Measurements from ENCODE around the gene RBM45. TPM values are rescaled to one million over a fixed set of nuclear protein-coding genes. Genes with fewer than 3 reads are reported as not detected.

The RBM45 gene
- total RNA-seq, 1 donor from 2014 or later: 5.1 TPM

DNA sequence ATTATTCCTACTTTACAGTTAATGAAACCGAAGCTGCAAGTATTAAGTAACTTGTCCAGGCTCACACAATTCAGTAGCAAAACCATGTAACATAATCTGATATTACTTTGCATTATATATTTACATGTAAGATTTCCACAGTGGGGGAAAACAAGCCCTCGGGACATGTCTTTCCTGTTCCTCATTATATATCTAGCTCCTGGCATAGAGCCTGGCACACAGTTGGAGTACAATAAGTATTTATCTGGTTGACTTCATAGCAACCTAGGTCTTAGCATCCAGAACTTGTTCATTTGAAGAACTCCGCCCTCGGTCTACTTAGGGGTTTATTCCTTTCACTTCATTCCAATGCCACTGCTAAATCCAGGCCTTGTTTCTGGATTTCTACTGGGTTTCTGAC, 1.6 kb upstream of the RBM45 start:
- Histone ChIP-seq H3K4me3 (no peak overlapping the region), H3K36me3 (no peaks in the 10 kb centered on the region), H3K27ac (replicated peaks) (no peak overlapping the region), H3K4me1 (peaks cover 19% of the 10 kb centered on the region), H3K9me3 (replicated peaks) (no peaks in the 10 kb centered on the region), H3K27me3 (ENCODE audit: low read depth) (no peaks in the 10 kb centered on the region)
- TF ChIP-seq, protein P1, sequence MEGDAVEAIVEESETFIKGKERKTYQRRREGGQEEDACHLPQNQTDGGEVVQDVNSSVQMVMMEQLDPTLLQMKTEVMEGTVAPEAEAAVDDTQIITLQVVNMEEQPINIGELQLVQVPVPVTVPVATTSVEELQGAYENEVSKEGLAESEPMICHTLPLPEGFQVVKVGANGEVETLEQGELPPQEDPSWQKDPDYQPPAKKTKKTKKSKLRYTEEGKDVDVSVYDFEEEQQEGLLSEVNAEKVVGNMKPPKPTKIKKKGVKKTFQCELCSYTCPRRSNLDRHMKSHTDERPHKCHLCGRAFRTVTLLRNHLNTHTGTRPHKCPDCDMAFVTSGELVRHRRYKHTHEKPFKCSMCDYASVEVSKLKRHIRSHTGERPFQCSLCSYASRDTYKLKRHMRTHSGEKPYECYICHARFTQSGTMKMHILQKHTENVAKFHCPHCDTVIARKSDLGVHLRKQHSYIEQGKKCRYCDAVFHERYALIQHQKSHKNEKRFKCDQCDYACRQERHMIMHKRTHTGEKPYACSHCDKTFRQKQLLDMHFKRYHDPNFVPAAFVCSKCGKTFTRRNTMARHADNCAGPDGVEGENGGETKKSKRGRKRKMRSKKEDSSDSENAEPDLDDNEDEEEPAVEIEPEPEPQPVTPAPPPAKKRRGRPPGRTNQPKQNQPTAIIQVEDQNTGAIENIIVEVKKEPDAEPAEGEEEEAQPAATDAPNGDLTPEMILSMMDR (IDR thresholded peaks at IDR 0.05; ENCODE audit: borderline replicate concordance): no peak
- intact Hi-C loops (cut with micrococcal nuclease): no loop called here
- no peak for DNase-seq

DNA sequence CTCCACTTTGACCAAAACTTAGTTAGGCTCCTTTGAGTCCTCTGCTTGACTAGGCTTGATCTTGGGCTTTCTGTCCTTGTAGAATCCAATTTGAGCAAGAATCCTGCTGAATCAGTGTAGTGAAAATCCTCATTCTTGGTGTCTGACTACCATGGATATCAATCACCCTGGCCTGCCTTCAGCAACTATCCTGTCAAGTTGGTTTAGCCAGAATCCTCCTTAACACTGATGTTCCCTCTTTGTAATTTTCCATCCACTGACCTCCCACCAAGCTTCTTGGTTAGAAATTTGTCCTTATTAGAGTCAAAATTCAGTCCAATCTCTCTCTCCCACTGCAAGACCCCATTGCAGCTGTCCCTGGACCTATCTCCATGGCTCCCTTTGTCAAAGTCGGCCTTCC, 494 bp upstream of the RBM45 start:
- Histone ChIP-seq H3K9me3 (replicated peaks) (no peaks in the 10 kb centered on the region), H3K4me3 (peak overlapping the region; percentile 96), H3K27me3 (ENCODE audit: low read depth) (no peaks in the 10 kb centered on the region), H3K27ac (replicated peaks) (peak overlapping the region; percentile 89), H3K4me1 (peaks cover 19% of the 10 kb centered on the region), H3K36me3 (peaks cover 3% of the 10 kb centered on the region)
- TF ChIP-seq, protein P1 (IDR thresholded peaks at IDR 0.05; ENCODE audit: borderline replicate concordance): no peak
- no peak for DNase-seq
- intact Hi-C loops (cut with micrococcal nuclease): no loop called here

DNA sequence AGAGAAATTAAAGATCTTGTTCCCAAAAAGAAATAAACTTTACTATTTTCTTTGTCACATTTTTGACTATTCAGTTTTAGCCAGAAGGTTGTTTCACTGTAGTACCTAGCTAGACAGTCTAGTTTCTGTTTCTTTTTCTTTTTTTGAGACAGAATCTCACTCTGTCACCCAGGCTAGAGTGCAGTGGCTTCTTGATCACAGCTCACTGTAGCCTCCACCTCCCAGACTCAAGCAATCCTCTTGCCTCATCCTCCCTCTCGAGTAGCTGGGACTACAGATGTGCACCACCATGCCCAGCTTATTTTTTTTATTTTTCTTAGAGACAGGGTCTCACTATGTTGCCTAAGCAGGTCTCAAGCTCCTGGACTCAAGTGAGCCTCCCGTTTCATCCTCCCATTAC, 2.2 kb downstream of the RBM45 start:
- H3K27me3 ChIP-seq (ENCODE audit: low read depth): no peaks in the 10 kb centered on the region
- H3K36me3 ChIP-seq: peaks cover 20% of the 10 kb centered on the region
- intact Hi-C loops (cut with micrococcal nuclease): no loop called here
- H3K4me3 ChIP-seq: no peak overlapping the region
- peaks cover 23% of the 10 kb centered on the region for H3K4me1 ChIP-seq
- H3K9me3 ChIP-seq (replicated peaks): no peaks in the 10 kb centered on the region
- no peak overlapping the region for H3K27ac ChIP-seq (replicated peaks)
- no peak for DNase-seq
- TF ChIP-seq, protein P1 (IDR thresholded peaks at IDR 0.05; ENCODE audit: borderline replicate concordance): no peak

DNA sequence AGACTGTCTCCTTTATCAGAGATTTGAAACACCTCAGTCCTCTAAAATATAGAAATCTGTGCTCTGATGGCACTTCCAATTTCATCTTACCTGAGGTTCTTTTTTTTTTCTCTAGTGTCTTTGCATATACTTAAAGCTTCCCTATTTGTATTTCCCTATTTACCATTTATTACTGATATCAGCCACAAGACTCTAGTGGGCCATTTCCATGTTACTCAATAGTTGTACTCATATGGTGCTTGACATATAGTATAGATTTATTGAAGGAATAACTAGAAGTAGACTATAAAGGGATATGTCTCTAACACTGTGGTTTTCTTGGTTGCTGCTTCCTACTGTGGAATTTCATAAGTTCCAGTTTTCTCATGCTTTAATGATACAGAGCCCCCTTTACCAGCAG, 3.0 kb downstream of the RBM45 start:
- intact Hi-C loops (cut with micrococcal nuclease): no loop called here
- no peak overlapping the region for H3K4me3 ChIP-seq
- no peak for DNase-seq
- peaks cover 26% of the 10 kb centered on the region for H3K4me1 ChIP-seq
- H3K36me3 ChIP-seq: peaks cover 20% of the 10 kb centered on the region
- TF ChIP-seq, protein P1 (IDR thresholded peaks at IDR 0.05; ENCODE audit: borderline replicate concordance): no peak
- no peaks in the 10 kb centered on the region for H3K27me3 ChIP-seq (ENCODE audit: low read depth)
- H3K9me3 ChIP-seq (replicated peaks): no peaks in the 10 kb centered on the region
- no peak overlapping the region for H3K27ac ChIP-seq (replicated peaks)

DNA sequence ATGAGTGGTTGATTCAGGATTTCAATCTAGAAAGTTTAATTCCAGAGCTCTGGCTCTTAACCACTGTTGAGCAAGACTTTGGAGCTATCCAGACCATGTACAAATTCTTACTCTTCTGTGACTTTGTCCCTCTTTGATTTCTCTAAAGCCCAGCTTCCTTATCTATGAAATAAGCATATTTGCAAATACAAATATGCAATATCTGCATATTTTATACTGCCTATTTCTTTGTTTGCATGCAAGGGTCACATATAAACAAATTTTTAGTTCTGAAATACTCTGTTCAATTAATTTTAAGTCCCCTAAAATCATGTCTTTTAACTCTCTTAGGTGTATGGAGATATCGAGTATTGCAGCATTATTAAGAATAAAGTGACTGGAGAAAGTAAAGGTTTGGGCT, 5.5 kb downstream of the RBM45 start:
- no peaks in the 10 kb centered on the region for H3K27me3 ChIP-seq (ENCODE audit: low read depth)
- intact Hi-C loops (cut with micrococcal nuclease): no loop called here
- H3K4me1 ChIP-seq: peaks cover 21% of the 10 kb centered on the region
- H3K4me3 ChIP-seq: no peak overlapping the region
- no peak overlapping the region for H3K27ac ChIP-seq (replicated peaks)
- H3K36me3 ChIP-seq: peaks cover 41% of the 10 kb centered on the region
- H3K9me3 ChIP-seq (replicated peaks): no peaks in the 10 kb centered on the region
- TF ChIP-seq, protein P1 (IDR thresholded peaks at IDR 0.05; ENCODE audit: borderline replicate concordance): no peak
- no peak for DNase-seq
